GM10266 (cell line): ENCODE results near the gene HOXC10.

Source experiments
- DNase-seq: peaks from one replicate; pipeline ENCODE4 v3.0.0; 2012; ENCODE audit errors: extremely low spot score
- TF ChIP-seq, protein P1 (sequence below): IDR thresholded peaks from 2 replicates; pipeline ENCODE4 v1.5.1; 2012; ENCODE audit warnings: mild to moderate bottlenecking, low read depth; ENCODE audit not compliant: control insufficient read depth, insufficient read depth; ENCODE audit errors: missing control alignments

HOXC10 gene

GRCh38 chr12:53984901-53985691 is at the start of gene HOXC10:
HOXC10 (plus strand) TSS chr12:53985146; CDS start chr12:53985260, 114 bp downstream.
- peak; percentile 92 for DNase-seq
- TF ChIP-seq, protein P1, sequence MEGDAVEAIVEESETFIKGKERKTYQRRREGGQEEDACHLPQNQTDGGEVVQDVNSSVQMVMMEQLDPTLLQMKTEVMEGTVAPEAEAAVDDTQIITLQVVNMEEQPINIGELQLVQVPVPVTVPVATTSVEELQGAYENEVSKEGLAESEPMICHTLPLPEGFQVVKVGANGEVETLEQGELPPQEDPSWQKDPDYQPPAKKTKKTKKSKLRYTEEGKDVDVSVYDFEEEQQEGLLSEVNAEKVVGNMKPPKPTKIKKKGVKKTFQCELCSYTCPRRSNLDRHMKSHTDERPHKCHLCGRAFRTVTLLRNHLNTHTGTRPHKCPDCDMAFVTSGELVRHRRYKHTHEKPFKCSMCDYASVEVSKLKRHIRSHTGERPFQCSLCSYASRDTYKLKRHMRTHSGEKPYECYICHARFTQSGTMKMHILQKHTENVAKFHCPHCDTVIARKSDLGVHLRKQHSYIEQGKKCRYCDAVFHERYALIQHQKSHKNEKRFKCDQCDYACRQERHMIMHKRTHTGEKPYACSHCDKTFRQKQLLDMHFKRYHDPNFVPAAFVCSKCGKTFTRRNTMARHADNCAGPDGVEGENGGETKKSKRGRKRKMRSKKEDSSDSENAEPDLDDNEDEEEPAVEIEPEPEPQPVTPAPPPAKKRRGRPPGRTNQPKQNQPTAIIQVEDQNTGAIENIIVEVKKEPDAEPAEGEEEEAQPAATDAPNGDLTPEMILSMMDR, result peak; percentile 84

DNA sequence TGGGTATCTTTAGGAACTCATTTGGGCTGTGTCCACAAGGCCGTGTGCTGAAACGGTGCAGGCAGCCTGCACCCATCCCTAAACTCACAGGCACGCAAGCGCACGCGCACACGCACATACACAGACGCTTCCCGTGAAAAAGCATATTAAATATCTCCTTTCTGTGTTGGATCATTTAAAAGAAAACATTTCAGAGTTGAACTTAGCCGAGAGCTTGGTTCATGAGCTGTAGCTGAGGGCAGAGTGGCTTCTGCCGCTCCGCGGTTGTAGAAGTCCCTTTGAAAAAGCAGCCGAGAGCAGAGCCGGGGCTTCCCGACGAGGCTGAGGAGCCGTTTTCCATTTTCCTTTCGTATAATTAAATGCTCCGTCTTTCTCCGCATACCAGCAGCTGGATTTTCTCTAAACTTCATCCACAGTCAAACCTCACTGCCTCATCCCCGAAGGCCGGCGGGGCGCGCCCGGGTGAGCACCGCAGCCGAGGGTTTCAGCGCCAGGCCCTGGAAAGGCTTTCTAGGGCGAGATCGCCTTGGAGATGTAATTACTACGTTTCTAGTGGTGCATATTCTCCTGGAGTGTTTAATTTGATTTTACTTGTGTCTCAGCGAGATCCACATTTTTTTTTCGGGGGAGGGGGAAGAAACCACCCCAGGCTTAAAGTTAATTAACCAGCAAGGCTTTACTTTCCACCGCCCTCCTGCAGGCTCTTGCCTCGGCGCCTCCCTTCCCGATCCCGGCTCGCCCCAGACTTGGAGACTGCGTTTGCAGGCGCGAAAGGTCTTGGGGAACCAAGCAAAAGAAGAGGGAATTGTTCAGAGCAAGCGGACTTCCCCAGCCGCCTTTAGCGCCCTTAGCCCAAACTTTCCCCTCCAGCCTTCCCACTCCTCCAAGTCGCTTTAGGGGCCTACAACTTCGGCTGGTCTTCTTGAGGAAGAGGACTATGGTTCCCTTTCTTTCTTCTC is 49.3 kb upstream of the HOXC10 start:
- TF ChIP-seq, protein P1, result no peak
- no peak for DNase-seq

DNA sequence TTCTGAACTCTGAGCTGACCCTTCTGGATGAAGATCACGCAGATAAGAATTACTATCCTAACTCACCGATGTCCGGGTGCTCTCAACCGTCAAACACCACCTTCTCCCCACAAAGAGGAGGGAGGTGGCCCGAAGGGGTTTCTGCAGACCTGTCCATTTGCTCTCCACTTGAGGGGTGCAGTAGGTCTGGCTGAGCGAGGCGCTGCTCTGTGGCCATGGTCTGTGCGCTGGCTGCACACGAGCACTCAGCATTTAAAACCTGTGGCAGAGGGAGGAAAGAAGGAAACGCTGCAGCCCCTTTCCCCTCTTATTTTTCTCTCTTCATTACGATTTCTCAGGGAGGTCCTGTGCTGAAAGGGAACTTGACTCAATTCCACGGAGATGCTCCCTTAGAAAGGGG is 47.8 kb upstream of the HOXC10 start:
- TF ChIP-seq, protein P1, result no peak
- DNase-seq, result no peak

GRCh38 chr12:53937596-53938325 is 47.2 kb upstream of the HOXC10 start:
- DNase-seq, result no peak
- TF ChIP-seq, protein P1, result no peak

DNA sequence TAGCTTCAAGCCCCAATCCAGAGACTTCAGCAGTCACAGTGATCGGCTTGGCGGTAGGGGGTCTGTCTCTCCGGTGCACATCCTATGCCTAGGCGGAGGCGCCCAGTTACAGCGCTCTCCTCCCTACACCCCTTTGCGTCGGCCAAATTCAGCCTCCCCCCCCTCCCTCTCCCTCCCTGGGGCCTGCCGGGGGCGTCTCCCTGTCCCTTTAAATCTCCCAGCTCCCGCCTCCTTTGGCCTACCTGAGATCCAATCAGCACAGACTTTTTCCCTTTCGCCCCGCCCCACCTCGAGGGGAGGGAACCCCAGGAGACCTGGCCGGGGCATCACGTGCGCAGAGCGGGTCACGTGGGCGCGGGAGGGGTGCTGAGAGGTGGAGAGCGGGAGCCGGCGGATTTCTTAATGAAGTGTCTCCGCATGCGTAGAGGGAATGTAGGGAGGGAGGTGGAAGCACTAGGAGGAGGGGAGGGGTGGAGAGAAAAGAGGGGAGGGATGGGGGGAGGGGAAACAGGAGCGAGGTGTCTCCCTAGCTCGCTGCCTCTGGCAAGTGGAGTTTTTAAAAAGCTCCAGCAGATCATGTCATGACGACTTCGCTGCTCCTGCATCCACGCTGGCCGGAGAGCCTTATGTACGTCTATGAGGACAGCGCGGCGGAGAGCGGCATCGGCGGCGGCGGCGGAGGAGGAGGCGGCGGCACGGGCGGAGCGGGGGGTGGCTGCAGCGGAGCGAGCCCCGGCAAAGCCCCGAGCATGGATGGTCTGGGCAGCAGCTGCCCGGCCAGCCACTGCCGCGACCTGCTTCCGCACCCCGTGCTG is 46.4 kb upstream of the HOXC10 start, which contains the start of gene HOXC13:
HOXC13 (plus strand) TSS at position 506 of the 815 bp plus-strand sequence; CDS start at position 582, 76 bp downstream.
- TF ChIP-seq, protein P1, result no peak
- no peak for DNase-seq
